ENCODE data around the gene MGRN1.

MGRN1 gene

DNA sequence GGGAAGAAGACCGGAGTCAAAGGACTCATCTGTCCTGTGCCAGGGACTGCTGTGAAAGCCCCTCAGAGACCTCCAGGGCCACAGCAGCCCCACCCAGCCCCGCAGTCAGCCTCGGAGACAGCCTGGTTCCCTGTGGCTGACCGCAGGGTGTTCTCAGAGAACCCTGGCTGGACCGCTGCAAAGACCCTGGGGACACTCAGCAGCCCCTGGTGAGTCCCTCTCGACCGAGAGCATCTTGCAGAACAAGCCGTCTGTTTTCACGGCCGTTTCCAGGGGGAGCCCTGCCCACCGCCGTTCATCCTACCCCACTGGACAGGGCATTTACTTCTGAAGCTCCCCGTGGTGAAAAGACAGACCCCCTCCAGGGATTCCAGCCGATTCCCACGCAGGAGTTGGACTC lies 20.2 kb upstream of the MGRN1 start:
- DNase-seq (ENCODE audit: low spot score): no peak

DNA sequence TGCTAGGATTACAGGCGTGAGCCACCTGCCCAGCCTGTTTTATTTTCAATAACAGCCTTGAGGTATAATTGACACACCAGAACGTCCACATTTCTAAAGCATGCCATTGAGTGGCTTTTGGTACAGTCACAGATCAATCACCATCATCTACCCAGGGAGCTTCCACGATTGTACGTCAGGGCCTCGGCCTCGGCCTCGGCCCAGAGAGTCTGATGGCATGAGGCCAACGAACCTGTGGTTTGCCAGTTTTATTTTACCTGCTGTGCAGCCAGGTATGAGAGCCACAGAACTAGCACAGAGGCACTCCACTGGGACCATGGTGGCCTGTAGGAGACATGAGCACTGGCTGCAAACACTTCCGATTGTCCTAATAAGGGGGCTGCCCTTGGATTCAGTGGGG lies 18.3 kb upstream of the MGRN1 start:
- DNase-seq (ENCODE audit: low spot score): no peak

GRCh38 chr16:4607841-4608703 lies 16.6 kb upstream of the MGRN1 start:
- no peak for DNase-seq (ENCODE audit: low spot score)

DNA sequence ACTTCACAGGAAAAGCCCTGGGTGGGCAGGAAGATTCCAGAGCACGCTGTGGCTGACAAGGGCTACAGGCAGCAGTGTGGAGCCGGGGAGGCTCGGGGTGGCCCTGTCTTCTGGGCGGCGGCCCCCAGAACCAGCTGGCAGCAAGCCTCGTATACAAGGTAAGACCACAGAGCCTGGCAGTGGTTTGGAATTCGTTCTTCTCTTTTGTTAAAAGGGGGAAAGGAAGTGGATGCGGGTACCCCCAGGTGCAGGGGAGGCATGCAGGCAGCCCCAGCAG lies 16.0 kb upstream of the MGRN1 start:
- no peak for DNase-seq (ENCODE audit: low spot score)

GRCh38 chr16:4609200-4610010 lies 15.2 kb upstream of the MGRN1 start:
- no peak for DNase-seq (ENCODE audit: low spot score)

DNA sequence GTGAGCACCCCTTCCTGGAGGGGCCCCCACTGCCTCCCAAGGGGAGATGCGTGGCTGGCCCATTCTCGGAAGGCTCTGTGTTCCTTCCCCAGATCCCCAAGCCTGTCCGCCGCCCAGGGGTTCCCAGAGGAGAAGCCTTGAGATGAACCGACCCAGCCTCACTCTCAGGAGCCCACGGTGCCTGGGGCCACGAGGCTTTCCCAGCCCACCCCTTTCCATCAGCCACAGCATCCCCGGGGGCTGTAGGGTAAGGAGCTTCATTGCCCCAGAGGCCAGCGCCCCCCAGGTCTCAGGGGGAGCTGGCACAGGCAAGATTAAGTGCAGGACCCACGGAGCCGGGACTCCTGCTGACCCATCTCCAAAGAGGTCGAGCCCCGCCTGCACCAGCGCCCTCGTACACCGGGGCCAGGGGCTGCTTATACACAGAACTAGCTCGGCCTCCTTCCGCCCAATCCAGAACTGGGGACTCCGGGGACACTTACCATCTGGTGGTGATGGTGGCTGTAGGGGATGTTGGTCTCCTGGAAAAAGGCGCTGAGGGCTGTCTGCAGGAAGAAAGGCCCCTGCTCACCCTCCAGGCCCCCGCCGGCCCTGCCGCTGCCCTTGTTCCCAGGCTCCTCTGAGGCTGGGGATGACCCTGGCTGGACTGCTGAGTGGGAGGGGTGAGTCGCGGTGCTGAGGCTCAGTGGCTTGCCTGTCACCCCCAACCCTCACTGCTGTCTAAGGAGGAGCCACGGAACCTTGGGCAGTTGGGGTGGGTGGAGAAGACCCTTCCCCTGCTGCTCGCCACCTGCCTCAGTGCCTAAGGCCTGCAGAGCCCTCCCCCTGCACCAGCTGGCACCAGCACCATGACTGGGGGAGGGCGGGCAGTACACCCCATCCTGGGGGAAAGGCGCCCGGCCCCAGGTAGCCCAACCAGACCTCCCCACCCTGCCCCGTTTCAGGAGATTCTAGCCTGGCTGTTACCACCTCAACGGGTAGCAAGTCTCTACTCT lies 14.3 kb upstream of the MGRN1 start:
- no peak for DNase-seq (ENCODE audit: low spot score)

DNA sequence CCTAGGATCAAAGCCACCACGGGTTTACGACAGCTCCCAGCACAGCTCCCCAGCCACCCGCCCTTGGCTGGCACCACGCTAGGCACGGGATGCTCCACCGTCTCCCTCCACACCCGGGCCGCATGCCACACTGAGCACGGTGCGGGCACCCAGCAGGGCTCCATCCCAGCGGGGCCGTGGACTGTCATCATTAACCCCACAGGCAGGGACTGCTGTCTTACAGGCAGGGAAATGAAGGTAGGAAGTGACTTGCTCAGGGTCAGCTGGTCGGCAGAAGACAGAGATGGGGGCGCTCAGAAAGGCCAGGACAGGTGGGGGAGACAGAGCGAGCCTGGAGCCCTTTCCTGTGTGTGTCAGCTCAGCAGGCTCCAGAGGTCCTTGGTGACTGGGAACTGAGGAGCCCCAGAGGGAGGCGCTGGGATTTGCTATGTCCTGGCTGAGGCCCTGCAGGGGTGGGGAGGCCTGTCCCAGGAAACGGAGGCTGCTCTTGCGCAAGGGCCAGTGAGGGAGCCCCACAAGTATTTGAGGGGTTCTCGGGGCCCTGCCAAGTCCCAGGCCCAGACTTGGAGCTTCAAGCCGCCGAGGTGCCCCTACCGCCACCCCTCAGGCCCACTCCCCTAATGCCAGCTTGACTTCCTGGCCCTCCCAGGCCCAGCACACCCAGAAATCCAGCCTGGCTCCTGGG lies 13.1 kb upstream of the MGRN1 start:
- DNase-seq (ENCODE audit: low spot score): no peak

GRCh38 chr16:4612474-4612931 lies 12.1 kb upstream of the MGRN1 start:
- no peak for DNase-seq (ENCODE audit: low spot score)

DNA sequence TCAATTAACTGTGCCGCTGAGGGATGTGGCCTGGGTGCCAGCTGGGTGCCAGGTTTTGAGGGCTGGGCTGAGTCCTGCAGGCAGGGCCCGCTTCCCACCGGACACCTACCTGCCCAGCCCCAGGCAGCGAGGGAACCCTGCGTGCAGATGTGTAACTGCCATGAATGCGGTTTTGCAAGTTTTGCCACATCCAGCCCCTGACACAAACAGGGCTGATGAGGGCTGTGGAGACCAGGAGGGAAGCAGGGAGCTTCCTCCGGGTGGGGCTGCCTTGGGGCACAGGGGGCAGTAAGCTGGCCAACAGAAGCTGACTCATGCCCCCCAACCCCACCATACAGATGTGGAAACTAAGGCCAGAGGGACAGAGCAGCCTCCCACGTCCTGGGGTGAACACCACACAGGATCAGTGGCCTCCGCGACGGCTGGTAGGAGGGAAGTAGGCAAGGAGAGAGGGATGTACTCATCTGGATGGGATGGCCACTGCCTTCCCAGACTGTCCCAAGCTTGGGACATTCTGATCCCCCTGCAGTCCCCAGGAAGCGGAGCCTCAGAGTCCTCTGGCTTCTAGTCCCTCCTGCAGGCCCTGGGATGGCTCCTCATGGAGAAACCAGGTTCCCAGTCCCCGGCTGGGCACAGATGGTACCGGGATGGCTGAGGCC lies 11.5 kb upstream of the MGRN1 start:
- DNase-seq (ENCODE audit: low spot score): no peak

GRCh38 chr16:4613636-4614570 lies 10.7 kb upstream of the MGRN1 start:
- DNase-seq (ENCODE audit: low spot score): no peak

- peak; percentile 82 for DNase-seq (ENCODE audit: low spot score)
Observed at GRCh38 chr16:4614571-4615383, 9.8 kb upstream of the MGRN1 start, which contains the start of gene UBALD1. Gene UBALD1 (minus strand): TSS chr16:4614888. CDS start chr16:4614797, 91 bp downstream.

DNA sequence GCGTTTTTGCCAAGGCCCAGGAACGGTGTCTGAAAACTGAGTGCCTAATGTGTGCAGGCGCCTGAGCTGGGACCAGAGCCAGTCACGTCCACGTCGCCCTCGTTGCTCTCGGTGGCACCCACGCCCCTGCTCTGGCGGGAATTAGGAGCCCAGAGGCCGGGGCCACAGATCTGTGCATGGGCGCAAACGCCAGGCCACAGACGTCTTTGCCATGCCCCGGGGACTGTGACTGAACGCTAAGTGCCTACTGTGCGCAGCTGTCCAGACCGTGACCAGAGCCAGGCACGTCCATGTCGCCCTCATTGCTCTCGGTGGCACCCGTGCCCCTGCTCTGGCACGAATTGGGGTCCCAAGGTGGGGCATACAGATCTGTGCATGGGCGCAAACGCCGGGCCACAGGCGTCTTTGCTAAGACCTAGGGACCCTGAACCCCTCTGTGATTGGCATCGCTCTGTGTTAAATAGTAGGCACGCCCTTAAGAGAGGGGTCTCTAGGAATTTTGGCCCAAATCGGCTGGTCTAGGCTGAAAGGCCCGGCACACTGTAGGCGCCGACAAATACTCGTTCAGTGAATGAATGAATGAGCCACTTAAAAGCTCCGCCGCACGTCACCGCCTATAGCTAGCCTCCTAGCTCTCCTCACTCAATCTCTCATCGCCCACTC lies 9.1 kb upstream of the MGRN1 start:
- no peak for DNase-seq (ENCODE audit: low spot score)

- peak; percentile 100 for DNase-seq (ENCODE audit: low spot score)
Observed at GRCh38 chr16:4616047-4616811, 8.4 kb upstream of the MGRN1 start.

- no peak for DNase-seq (ENCODE audit: low spot score)
Observed at GRCh38 chr16:4617880-4618279, 6.7 kb upstream of the MGRN1 start.

DNA sequence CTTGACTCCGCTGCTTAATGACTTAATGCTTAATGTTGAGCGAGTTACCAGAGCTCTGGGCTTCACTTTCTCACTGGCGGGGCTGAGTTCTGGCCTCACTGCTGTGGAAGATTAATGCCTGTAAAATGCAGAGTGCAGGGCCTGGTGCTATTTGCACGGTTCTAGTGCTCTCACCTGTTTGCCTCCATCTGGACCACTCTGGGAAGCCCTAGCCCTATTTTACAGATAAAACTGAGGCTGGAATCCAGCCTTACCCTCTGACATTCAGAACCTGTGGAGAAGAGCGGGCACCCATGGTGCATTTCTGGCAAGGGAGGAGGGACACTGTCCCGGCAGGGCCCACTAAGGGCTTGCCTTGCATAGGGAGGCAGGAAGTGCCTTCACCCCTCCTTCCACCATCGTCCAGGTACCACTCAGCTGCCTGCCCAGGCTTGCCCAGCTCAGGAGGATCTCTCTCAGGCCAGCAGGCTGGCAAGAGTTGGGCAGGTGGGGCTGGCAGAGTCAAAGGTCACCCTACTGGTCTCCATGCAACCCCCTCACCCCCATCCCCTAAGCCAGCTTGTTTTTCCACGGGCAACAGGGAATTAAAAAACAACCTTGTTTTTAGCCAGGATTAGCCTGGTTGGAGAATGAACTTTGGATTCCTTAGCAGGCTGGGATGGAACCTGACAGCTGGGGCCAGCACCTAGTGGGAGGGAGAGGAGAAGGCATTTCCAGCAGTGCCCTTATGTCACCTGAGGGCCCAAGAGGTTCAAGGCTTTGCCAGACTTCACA lies 5.8 kb upstream of the MGRN1 start:
- DNase-seq (ENCODE audit: low spot score): no peak

- no peak for DNase-seq (ENCODE audit: low spot score)
Observed at GRCh38 chr16:4623593-4623992, 1.0 kb upstream of the MGRN1 start.

Data from cerebellar cortex (tissue), 1 donor.